Heart right ventricle (tissue), 16 donors: ENCODE data around the gene ZNF180. TPM values are rescaled to one million over a fixed set of nuclear protein-coding genes. Genes with fewer than 3 reads are reported as not detected.
A peak's percentile ranks its signal among the peaks of the same experiment; 100 is the strongest.

Experiments used
- ATAC-seq, 8 donors: fragments of 200-7000 bp; cut with Tn5 transposase; one replicate each; pipeline ENCODE4 v1.9.1; 2020; ENCODE audit warnings: mild to moderate bottlenecking in 8 of 8, moderate library complexity in 8 of 8, moderate number of reproducible peaks in 1 of 8
- DNase-seq, 2 donors: peaks; one replicate each; pipeline ENCODE4 v3.0.0-alpha.2; 2020
- H3K27ac ChIP-seq, 10 donors: fragments of 200-600 bp; sonication (generic) in 2 of 10; one replicate each; pipeline versions ENCODE4 v1.5.0 to v1.8.0; 2020 to 2022; ENCODE audit warnings: mild to moderate bottlenecking in 3 of 10
- H3K27me3 ChIP-seq, 7 donors: fragments of 200-600 bp; one replicate each; pipeline ENCODE4 v1.8.0; 2021 to 2022; ENCODE audit warnings: mild to moderate bottlenecking in 2 of 7
- H3K36me3 ChIP-seq, 9 donors: fragments of 200-600 bp; sonication (generic) in 1 of 9; one replicate each; pipeline versions ENCODE4 v1.5.0 to v1.8.0; 2020 to 2022; ENCODE audit warnings: mild to moderate bottlenecking in 2 of 9
- H3K4me1 ChIP-seq, 9 donors: fragments of 200-600 bp; sonication (generic) in 1 of 9; one replicate each; pipeline versions ENCODE4 v1.5.0 to v1.8.0; 2020 to 2022; ENCODE audit warnings: mild to moderate bottlenecking in 4 of 9
- H3K4me3 ChIP-seq, 10 donors: fragments of 200-600 bp; sonication (generic) in 2 of 10; one replicate each; pipeline versions ENCODE4 v1.5.0 to v1.8.0; 2020 to 2022; ENCODE audit warnings: mild to moderate bottlenecking in 7 of 10, moderate library complexity in 2 of 10
- H3K9me3 ChIP-seq, 11 donors: fragments of 200-600 bp in 10 of 11; sonication (generic) in 2 of 11; one replicate each; pipeline versions ENCODE4 v1.5.0 to v1.8.0; 2013 to 2022; ENCODE audit warnings: mild to moderate bottlenecking in 2 of 11, control low read depth in 1 of 11, moderate library complexity in 1 of 11
- CTCF ChIP-seq, 9 donors: fragments of 200-600 bp; sonication (generic) in 2 of 9; IDR thresholded peaks; one replicate each; pipeline versions ENCODE4 v1.5.0 to v1.8.0; 2021 to 2022; ENCODE audit warnings: antibody characterized with exemption in 9 of 9, mild to moderate bottlenecking in 5 of 9, moderate library complexity in 1 of 9
- WGBS, 2 donors: extraction: QIAGEN DNeasy Blood & Tissue Kit; methylation state at CpG; one replicate each; pipeline ENCODE4 v1.1.7; 2013; ENCODE audit warnings: inconsistent platforms in 1 of 2; 5-methylcytosine and 5-hydroxymethylcytosine counted together
- intact Hi-C, 10 donors: fragments of 100-400 bp; cut with DNase I; formaldehyde crosslinking; loops; one replicate each; pipeline versions ENCODE4 v1.11.1 to v1.14.2; 2022
- long read RNA-seq, 3 donors: library from polyadenylated mRNA; unstranded; transcript quantifications; one replicate each; pipeline ENCODE4 v2.0.0, GENCODE V29; 2020 to 2021
- polyA plus RNA-seq, 2 donors: library from polyadenylated mRNA; stranded (reverse); fragments of 200-250 nt; gene quantifications; one replicate each; pipeline ENCODE4 v1.2.3, GENCODE V29; 2013
- total RNA-seq, 10 donors: library from RNA; stranded (reverse); fragmentation: NEBNext Ultra II Directional in 3 of 10; extraction: Animal tissue kit (Norgen Biotek cat#: 25700) in 3 of 10; gene quantifications; one replicate each; pipeline versions ENCODE4 v1.2.1 to v1.2.4, GENCODE V29; 2021 to 2023
- donor health status: Arrhythmogenic right ventricular cardiomyopathy.
- donor health status: ischemic (EF 13 %, LVEDD 7.1; RV severe dilation, severe dysfunction).
- donor health status: healthy with polysubstance abuse.
- donor health status: DM: no; HTN: yes; CAD: no.
- donor health status: DM: no; HTN: no; CAD: no.
- donor health status: ischemic (EF 25% LVEDD 6.9; RV normal size, moderate dysfunction).
- donor health status: ischemic (EF 25% LVEDD 5.7; RV mildly dilated, moderate dysfunction).
- donor health status: healthy.
- donor health status: DM: yes; HTN: yes; CAD: no.
- donor health status: Ischemic cardiomyopathy.
- donor health status: ischemic (EF 35%, LVEDD 5.7; RV mildly dilated, moderate dysfunction).
- donor health status: nonischemic (EF 11% LVEDD 7.7; RV severe dilation, severe dysfunction).
- donor health status: DM: yes; HTN: yes; CAD: no.
- donor health status: PGD.
- donor health status: ischemic (EF 29% LVEDD 5.4; RV normal size, mild dysfunction).
- donor health status: nonischemic (EF 23%, LVEDD 6.1; RV moderate dilation, normal function).

Gene ZNF180
- 1 to 10 TPM; 3.2 to 6.7 (median 4.6) TPM for total RNA-seq
- polyA plus RNA-seq, result 1 to 10 TPM; 1.7 to 4.5 TPM
- long read RNA-seq, donor 1, partial matches to known transcripts, result 0 of 2 reads
- long read RNA-seq, donor 1, other reads (novel, unspliced or antisense), result 2 of 2 reads
- long read RNA-seq, donor 2, partial matches to known transcripts, result 0 of 7 reads
- long read RNA-seq, donor 2, other reads (novel, unspliced or antisense), result 2 of 7 reads
- long read RNA-seq, donor 3, partial matches to known transcripts, result 0 of 5 reads
- long read RNA-seq, donor 3, other reads (novel, unspliced or antisense), result 2 of 5 reads

DNA sequence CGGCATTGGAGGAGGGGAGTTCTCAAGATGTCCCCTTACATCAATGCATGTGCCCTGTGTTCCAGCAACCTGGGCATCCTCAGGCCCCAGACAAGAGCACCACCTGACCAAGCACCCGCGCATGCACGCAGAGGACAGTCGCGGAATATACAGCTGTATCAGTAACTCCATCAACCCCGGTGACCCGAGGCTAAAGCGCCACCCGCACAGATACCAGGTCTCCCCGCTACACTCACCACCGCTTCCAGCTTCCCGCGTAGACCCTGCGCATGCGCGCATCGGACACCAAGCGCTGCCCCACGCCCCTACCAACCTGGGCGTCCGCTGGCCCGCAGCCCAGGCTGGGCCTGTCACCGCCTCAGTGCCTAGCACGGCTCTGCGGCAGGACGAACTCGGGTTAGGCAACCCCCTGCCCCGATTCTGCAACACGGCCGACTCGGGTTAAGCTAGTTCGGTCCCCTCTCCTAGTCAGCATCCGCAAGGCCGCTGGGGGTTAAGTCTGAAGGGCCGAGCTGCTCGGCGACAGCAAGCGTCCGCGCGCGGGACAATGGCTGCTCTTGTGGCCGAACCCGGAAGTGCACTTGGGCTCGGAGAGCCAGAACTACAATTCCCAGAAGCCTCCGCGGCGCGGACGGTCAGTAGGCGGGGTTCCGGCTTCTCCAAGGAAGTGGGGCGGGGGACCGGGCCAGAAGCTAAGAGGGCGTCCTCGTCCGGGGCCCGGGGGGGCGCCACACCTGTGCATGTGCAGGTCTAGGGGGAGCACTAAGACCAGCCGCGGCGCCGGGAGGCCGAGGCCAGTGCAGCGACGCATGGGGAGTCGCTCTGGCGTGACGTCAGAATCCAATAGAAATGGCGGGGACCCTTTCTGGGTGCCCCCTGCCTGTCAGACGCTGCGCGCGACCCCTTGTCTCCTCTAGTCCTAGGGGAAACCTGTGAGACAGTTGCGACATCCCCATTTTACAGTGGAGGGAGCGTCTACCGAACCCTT is at the start of gene ZNF180:
Gene ZNF180 (minus strand): TSS at position 561 of the 988 bp plus-strand sequence. CDS start 3,188 bp downstream, outside the sequence.
- Histone ChIP-seq H3K4me1 (peaks cover 7 to 19% (median 15%) of the 10 kb centered on the region in 9 donors), H3K27ac (peak within 1 kb of the TSS; percentile 77 to 97 (median 90)), H3K9me3 (peaks cover 0 to 42% (median 22%) of the 10 kb centered on the region in 11 donors), H3K27me3 (peaks cover 0 to 7% (median 0%) of the 10 kb centered on the region in 7 donors), H3K4me3 (peak within 1 kb of the TSS; percentile 51 to 98 (median 84)), H3K36me3 (peaks cover 0 to 29% (median 22%) of the 10 kb centered on the region in 9 donors)
- peak; percentile 16 to 63 (median 56) for TF ChIP-seq CTCF (IDR thresholded peaks at IDR 0.05)
- WGBS, 2 donors, result 0% methylated on average over 77 to 78 of the region's 78 CpGs
- ATAC-seq (peak; percentile 96 to 99 (median 98)), DNase-seq (peak; percentile 96)
- intact Hi-C loops, result no loop called here

DNA sequence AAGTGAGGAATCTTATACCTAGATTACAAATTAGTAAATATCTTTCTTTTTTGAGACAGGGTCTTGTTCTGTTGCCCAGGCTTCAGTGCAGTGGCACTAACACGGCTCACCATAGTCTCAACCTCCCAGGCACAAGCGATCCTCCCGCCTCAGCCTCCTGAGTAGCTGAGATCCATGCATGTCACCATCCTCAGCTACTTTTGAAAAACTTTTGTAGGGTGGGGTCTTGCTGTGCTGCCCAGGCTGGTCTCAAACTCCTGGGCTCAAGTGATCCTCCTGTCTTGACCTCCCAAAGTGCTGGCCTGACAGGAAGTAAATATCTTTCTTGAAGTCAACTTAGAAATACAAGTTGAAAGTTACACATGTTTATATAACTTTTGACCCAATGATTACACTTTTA is 49.2 kb upstream of the ZNF180 start:
- Histone ChIP-seq H3K27ac (no peak overlapping the region), H3K36me3 (no peaks in the 10 kb centered on the region), H3K4me1 (no peaks in the 10 kb centered on the region), H3K9me3 (no peaks in the 10 kb centered on the region), H3K27me3 (peaks cover 0 to 6% (median 0%) of the 10 kb centered on the region in 7 donors), H3K4me3 (no peak overlapping the region)
- WGBS, 2 donors, result 95 to 96% methylated on average over 3 of the region's 3 CpGs
- intact Hi-C loops, result no loop called here
- TF ChIP-seq CTCF (IDR thresholded peaks at IDR 0.05), result no peak
- DNase-seq, result no peak
- ATAC-seq, result no peak

DNA sequence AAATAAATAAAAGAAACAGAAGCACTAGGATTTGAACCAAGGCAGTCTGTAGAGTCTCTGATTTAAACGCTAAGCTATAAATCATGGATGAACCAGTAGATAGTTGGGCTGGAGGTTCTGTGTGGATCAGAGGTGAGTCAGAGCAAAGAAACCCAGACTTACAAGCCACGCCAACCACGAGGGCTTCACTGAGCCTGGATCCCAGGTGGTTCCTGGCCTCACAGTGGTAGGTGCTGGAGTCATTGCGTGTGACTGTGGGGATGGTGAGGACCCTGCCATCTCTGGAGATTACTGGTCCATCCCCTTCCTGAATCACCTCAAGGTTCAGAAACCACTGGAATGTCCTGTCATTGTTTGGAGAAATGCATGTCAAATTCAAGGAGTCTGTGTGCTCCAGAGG is 48.4 kb upstream of the ZNF180 start:
- TF ChIP-seq CTCF (IDR thresholded peaks at IDR 0.05), result no peak
- intact Hi-C loops, result no loop called here
- H3K27me3 ChIP-seq, result peaks cover 0 to 6% (median 0%) of the 10 kb centered on the region in 7 donors
- no peaks in the 10 kb centered on the region for H3K9me3 ChIP-seq
- WGBS, 2 donors, result 74 to 91% methylated on average over 4 of the region's 4 CpGs
- H3K36me3 ChIP-seq, result no peaks in the 10 kb centered on the region
- no peaks in the 10 kb centered on the region for H3K4me1 ChIP-seq
- H3K4me3 ChIP-seq, result no peak overlapping the region
- DNase-seq (no peak), ATAC-seq (no peak)
- no peak overlapping the region for H3K27ac ChIP-seq

DNA sequence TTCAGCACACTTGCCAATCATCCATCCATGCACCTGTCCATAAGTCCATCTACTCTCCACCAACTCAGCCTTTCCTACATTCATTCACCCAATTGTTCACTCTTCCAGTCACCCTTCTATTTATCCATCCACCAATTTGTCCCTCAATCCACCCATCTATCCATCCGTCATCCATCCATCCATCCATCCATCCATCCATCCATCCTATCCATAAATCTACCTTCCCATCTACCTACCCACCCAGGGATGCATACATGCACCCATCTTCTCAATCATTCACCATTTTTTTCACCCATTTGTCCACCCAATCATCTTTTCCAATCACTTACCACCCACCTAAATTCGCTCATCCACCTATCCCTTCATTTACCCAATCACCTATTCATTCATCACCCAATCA is 43.7 kb upstream of the ZNF180 start:
- Histone ChIP-seq H3K4me3 (no peak overlapping the region), H3K27me3 (peaks cover 0 to 17% (median 4%) of the 10 kb centered on the region in 7 donors), H3K27ac (no peak overlapping the region), H3K4me1 (no peaks in the 10 kb centered on the region), H3K36me3 (no peaks in the 10 kb centered on the region), H3K9me3 (no peaks in the 10 kb centered on the region)
- 66 to 79% methylated on average over 2 of the region's 2 CpGs for WGBS, 2 donors
- no peak for DNase-seq
- intact Hi-C loops, result no loop called here
- ATAC-seq, result no peak
- no peak for TF ChIP-seq CTCF (IDR thresholded peaks at IDR 0.05)
